ENCODE results near the gene USF2.

USF2 gene

GRCh38 chr19:35254341-35255297, 14.1 kb upstream of the USF2 start:
- H3K27ac ChIP-seq: no peak overlapping the region

GRCh38 chr19:35256566-35256965, 12.2 kb upstream of the USF2 start:
- no peak for TF ChIP-seq ZFX (IDR thresholded peaks at IDR 0.05)
- no peak for TF ChIP-seq CTCF (conservative IDR thresholded peaks at IDR 0.05)
- H3K27ac ChIP-seq: no peak overlapping the region

More at GRCh38 chr19:35254341-35255297, 14.1 kb upstream of the USF2 start:
- no peak for TF ChIP-seq CTCF (conservative IDR thresholded peaks at IDR 0.05)
- no peak for TF ChIP-seq ZFX (IDR thresholded peaks at IDR 0.05)

- no peak overlapping the region for H3K27ac ChIP-seq
- TF ChIP-seq CTCF (conservative IDR thresholded peaks at IDR 0.05) (no peak), ZFX (IDR thresholded peaks at IDR 0.05) (no peak)
Measured at GRCh38 chr19:35257113-35257461, 11.7 kb upstream of the USF2 start.

- TF ChIP-seq CTCF (conservative IDR thresholded peaks at IDR 0.05): no peak
- no peak for TF ChIP-seq ZFX (IDR thresholded peaks at IDR 0.05)
Measured at GRCh38 chr19:35260694-35261304, 8.0 kb upstream of the USF2 start.

GRCh38 chr19:35261356-35262100, 7.2 kb upstream of the USF2 start:
- no peak overlapping the region for H3K27ac ChIP-seq
- TF ChIP-seq ZFX (IDR thresholded peaks at IDR 0.05) (no peak), CTCF (conservative IDR thresholded peaks at IDR 0.05) (no peak)

More at GRCh38 chr19:35260694-35261304, 8.0 kb upstream of the USF2 start:
- H3K27ac ChIP-seq: no peak overlapping the region

GRCh38 chr19:35262101-35262761, 6.5 kb upstream of the USF2 start:
- TF ChIP-seq ZFX (IDR thresholded peaks at IDR 0.05): no peak
- no peak for TF ChIP-seq CTCF (conservative IDR thresholded peaks at IDR 0.05)
- H3K27ac ChIP-seq: no peak overlapping the region
